Measurements from ENCODE around the gene EMC7.
"Not testable (repeated sequence)": the region's sequence is repeated elsewhere in the genome, so short reads cannot be mapped to it uniquely, and the experiment has no call there.

EMC7 gene

DNA sequence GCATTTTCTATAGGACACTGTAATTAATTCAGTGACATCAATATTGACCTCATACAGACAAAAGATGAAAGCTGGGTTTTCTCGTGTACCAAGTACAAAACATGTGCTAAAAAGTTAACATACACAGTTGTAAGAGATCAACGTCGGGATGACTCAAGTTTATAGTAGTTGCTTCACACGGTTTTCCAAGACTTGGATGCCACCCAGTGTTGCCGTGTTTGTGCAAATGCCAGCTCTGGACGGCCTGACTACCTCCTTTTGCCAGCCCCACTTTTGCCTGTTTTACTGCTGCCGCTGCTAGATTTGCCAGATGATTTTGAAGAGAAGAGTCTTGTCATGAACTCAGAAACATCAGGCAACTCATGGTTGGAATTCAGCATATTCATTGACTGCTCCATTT is 17.6 kb downstream of the EMC7 start:
- DNase-seq = no peak
- ATAC-seq = no peak

- no peak for DNase-seq
- ATAC-seq = no peak
Observed at GRCh38 chr15:34079904-34080303, 21.8 kb downstream of the EMC7 start.

DNA sequence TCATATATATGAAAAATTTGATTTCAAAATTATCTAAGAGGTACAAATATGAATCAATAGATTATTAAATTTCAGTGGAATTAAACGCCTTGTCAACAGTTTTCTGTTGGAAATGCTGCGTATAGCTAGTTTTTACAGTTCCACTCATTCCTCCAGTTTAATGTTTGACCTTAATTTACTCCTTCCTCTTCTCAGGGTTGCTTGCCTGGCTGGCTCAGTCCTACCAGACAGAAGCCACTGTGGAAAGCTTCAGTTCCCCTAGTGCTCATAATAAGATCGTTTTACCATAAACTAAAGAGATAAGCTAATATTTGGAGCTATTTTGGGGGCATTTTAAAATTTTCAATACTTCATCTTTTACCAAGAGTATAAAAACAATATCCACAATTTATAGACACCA is 22.8 kb downstream of the EMC7 start:
- no peak for ATAC-seq

DNA sequence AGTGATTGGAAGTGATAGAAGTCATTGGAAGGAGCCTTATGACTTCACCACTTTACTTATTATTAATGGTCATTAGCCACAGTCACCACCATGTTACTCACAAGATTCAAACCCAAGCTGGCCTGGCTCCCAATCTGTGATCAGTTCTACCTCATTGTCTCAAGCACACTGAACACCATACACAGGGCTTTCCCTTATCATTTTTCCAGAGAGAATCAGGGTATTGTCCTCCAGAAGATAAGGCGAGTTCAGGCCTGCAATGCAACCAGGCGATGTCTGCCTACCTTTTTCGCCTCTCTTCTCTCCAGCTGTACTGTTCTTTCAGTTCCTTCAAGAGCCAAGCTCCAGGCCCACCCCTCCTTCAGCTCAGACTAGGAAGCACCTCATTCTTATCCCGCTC is 24.9 kb downstream of the EMC7 start:
- ATAC-seq = no peak
- DNase-seq = no peak

More for the DNA sequence above, 22.8 kb downstream of the EMC7 start:
- DNase-seq = no peak

- no peak for DNase-seq
- no peak for ATAC-seq
Observed at GRCh38 chr15:34070003-34070402, 31.7 kb downstream of the EMC7 start.

DNA sequence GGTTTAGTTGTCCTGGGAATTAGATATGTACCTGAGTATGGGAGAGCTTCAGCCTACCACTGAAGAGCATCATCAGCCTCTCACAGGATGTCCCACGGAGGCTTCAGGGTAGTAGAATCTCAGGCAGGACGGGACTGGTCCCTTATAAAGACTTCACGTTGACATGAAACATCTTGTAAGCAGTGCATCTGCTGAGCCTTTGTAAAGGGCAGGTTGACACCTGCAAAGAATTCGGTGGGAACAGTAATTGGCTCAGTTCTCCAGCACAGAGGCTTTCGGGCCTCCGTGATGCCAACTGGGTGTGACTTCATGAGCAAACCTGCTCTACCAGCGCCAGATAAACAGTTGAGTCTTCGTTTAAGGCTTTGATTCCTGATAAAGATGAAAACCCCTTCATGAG is 35.7 kb downstream of the EMC7 start:
- ATAC-seq = no peak
- DNase-seq = no peak

DNA sequence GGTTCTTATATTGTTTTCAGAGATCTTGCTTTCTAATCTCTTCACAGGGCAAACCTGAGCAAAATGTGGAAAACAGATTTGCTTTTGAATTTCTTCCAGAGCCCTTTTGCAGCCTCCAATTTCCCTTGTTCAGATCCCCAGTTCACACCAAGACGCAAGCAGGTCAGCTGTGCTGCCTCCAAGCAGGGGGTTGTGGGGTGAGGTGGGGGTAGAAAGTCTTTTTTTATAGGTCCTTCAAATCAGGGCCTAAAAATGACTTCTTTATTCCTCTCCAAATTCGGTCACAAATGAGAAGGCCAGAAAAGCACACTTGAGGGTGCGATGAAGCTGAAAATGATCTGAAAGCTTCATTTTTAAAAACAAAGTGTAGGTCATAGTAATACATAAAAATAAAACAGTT is 36.4 kb downstream of the EMC7 start:
- no peak for ATAC-seq

GRCh38 chr15:34064438-34064837 is 37.2 kb downstream of the EMC7 start:
- ATAC-seq (no peak), DNase-seq (no peak)

More for the DNA sequence above, 36.4 kb downstream of the EMC7 start:
- no peak for DNase-seq

DNA sequence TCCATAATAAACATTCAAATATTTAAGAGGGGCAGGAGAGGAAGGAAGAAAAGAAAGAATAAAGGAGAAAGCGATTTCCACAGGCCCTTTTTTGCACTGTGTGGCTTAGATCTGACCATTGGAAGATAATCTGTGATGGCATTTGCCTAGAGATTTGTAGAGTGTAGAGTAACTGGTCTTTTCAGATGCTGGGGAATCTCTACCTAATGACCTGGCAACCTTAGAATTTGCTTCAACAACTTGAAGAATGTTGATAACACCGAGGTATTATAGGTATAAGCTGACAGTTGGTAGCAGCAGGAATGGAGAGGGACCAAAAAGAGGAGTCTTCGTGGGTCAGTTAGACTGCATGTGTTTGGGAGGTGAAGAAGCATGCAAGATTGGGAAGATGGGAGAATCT is 41.7 kb downstream of the EMC7 start:
- DNase-seq = no peak
- no peak for ATAC-seq

- DNase-seq (no peak), ATAC-seq (no peak)
Observed at GRCh38 chr15:34059476-34059875, 42.2 kb downstream of the EMC7 start.

- ATAC-seq (no peak), DNase-seq (no peak)
Observed at GRCh38 chr15:34056911-34057310, 44.8 kb downstream of the EMC7 start.

DNA sequence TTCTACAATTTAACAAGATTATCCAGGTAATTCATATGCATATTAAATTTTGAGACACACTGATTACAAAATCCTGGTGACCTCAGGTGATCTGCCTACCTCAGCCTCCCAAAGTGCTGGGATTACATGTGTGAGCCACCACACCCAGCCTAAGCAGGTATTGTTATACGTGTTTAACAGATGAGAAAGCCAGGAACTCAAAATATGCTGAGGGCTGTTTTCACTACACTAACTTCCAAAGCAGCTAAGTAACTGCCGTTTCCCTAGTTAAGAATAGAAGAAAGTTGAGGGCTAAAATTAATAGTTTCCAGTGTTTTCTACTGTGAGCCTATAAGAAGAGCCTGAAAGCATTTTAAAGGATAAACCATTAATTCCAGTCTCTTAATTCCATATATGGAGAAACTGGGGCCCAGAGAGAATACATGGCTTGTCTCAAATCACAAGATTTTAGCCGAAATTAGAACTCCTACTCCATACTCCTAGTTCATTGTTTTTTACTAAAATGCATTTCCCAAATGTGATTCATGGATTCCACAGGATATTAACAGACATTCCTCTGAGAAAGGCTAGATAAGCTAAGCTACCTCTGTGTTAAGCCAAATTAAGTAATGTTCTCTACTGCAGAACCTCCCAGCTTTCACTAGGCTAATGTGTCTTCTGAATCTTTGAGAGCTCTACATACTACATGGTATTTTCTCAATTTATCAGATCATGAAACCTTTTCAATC is 45.6 kb downstream of the EMC7 start:
- DNase-seq = no peak
- no peak for ATAC-seq

DNA sequence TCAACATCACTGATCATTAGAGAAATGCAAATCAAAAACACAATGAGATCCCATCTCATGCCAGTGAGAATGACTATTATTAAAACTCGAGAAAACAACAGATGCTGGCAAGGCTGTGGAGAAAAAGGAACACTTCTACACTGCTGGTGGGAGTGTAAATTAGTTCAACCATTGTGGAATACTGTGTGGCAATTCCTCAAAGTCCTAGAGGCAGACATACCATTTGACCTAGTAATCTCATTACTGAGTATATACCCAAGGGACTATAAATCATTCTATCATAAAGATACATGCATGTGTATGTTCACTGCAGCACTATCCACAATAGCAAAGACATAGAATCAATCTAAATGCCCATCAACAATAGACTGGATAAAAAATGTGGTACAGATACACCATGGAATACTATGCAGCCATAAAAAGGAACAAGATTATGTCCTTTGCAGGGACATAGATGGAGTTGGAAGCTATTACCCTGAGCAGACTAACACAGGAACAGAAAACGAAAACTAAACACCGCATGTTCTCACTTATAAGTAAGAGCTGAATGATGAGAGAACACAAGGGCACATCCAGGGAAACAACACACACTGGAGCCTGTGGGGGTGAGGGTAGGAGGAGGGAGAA is 47.5 kb downstream of the EMC7 start:
- no peak for DNase-seq
- no peak for ATAC-seq

DNA sequence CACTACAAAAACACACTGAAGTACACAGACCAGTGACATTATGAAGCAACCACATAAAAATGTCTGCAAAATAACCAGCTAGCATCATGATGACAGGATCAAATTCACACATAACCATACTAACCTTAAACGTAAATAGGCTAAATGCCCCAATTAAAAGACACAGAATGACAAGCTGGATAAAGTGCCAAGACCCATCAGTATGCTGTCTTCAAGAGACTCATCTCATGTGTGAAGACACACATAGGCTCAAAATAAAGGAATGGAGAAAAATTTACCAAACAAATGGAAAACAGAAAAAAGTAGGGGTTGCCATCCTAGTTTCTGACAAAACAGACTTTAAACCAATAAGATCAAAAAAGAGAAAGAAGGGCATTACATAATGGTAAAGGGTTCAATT is 51.3 kb downstream of the EMC7 start:
- ATAC-seq, DNase-seq: not testable (repeated sequence)

GRCh38 chr15:34049112-34049511 is 52.5 kb downstream of the EMC7 start:
- no peak for ATAC-seq
- no peak for DNase-seq

- no peak for ATAC-seq
- no peak for DNase-seq
Observed at GRCh38 chr15:34047893-34048775, 53.5 kb downstream of the EMC7 start.

- ATAC-seq (no peak), DNase-seq (no peak)
Observed at GRCh38 chr15:34046471-34047145, 55.1 kb downstream of the EMC7 start.

DNA sequence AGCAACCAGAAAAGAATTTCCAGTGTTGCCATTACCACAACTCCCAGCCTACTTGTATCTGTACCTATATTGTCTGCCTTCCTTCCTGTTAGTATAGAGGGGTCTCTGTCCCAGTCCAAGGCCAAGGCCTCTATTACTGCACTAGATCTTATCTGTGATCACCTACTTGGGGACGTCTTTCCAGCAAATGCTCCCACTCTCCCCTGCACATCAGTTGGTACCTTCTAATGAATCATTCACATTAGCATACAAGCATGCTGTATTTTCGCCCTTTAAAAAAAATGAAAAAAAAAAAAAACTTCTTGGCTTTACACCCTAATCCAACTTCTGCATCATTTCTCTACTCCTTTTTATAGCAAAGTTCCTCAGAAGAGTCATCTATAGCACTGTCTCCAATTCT is 57.8 kb downstream of the EMC7 start:
- DNase-seq (no peak), ATAC-seq (no peak)

DNA sequence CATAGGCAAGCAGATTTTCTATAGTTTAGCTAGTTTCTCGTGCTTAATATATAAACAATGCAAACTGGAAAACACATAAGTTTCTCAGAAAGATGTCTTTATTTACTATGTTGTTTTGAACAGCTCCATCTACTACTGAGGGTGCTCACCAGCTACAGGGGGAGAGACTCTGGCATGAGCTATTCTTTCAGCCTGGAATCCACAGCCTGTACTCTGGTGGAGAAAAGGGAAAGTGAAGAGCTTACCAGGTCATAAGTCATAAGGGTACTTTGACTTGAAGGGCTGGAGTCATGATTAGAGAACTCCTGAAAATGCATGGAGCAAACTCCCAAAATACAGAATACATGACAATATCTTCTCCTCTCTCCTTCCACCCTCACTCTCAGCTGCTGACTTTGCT is 58.3 kb downstream of the EMC7 start:
- DNase-seq (no peak), ATAC-seq (no peak)

- DNase-seq = peak; percentile 6
- no peak for ATAC-seq
Observed at GRCh38 chr15:34039790-34040113, 61.9 kb downstream of the EMC7 start.

DNA sequence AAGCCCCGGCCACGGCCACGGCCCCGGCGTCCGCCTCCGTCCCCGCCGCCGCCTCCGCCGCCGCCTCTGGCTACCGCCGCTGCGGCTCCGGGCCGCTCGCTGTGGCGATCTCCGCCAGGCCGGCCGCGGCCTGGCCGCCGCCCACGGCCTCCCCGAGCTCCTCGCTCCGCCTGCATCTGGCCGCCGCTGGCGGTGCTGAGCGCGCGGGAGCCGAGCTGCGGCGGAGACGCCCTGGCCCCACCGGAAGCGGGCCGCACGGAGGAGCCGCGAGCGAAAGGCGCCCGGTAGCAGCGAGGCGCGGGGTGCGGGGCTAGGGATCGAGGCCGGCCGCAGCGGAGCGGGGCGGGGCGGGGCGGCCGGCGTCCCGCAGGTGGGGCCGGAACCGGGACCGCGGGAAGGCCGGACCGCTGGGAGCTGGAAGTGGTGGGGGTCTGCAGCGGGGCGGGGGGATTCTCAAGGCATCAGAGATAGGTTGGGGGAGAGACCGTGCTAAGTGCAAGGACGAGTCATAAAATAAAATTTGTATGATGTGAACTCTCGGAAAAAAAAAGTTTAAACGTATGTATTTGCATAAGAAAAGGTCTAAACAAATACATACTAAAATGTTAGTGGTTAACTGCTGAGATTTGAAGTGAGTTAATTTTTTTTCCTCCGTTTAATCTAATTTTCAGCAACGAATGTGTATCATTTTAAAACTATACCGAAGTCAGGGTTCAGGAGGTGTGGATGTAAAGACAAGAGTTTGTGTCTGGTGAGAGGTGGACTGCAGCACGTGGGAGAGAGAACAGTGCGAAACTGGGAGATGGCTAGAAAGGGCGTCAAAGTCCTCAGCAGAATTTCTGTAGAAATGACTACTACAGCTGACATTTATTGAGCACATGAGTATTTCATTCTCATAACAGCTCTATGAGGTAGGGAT is 62.5 kb downstream of the EMC7 start, which contains the start of gene AVEN:
AVEN (minus strand) TSS at position 334 of the 919 bp plus-strand sequence; CDS start at position 176, 158 bp downstream.
- peak; percentile 82 for ATAC-seq
- DNase-seq = peak; percentile 68

Measured in stimulated activated naive CD8-positive, alpha-beta T cell treated with anti-CD3 and anti-CD28 coated beads, Interleukin-15, Interleukin-2, amounts not matched to agents 100 U/mL and 50 U/mL, for 24 hours (primary cell).